KMS-11 (cell line): Measurements from ENCODE around the gene UACA.
A peak's percentile ranks its signal among the peaks of the same experiment; 100 is the strongest.

Experiments used
- H2AFZ ChIP-seq: fragments of 200-600 bp; sonication (generic); 2 replicates; pipeline ENCODE4 v1.6.1; 2016; ENCODE audit warnings: antibody characterized with exemption, mixed run types, low read depth
- H3K27ac ChIP-seq: fragments of 200-600 bp; sonication (generic); 2 replicates; pipeline ENCODE4 v1.6.1; 2016; ENCODE audit warnings: mild to moderate bottlenecking, mixed run types
- H3K27me3 ChIP-seq: fragments of 200-600 bp; sonication (generic); 2 replicates; pipeline ENCODE4 v1.6.1; 2017; ENCODE audit warnings: mild to moderate bottlenecking, low read depth, mixed run types, moderate library complexity; ENCODE audit not compliant: insufficient read depth
- H3K36me3 ChIP-seq: fragments of 200-600 bp; sonication (generic); 2 replicates; pipeline ENCODE4 v1.6.1; 2017; ENCODE audit warnings: mild to moderate bottlenecking, mixed run types; ENCODE audit not compliant: insufficient read depth
- H3K4me1 ChIP-seq: fragments of 200-600 bp; sonication (generic); 2 replicates; pipeline ENCODE4 v1.6.1; 2016; ENCODE audit warnings: mild to moderate bottlenecking, low read depth, mixed run types; ENCODE audit not compliant: poor library complexity, severe bottlenecking
- H3K4me2 ChIP-seq: fragments of 200-600 bp; sonication (generic); 2 replicates; pipeline ENCODE4 v1.7.0; 2016; ENCODE audit warnings: mild to moderate bottlenecking, mixed run types
- H3K4me3 ChIP-seq: fragments of 200-600 bp; sonication (generic); IDR thresholded peaks from 2 replicates; pipeline ENCODE4 v1.6.1; 2017; ENCODE audit warnings: low read depth, low read length, mixed read lengths; ENCODE audit not compliant: insufficient read depth
- H3K79me2 ChIP-seq: fragments of 200-600 bp; sonication (generic); 2 replicates; pipeline ENCODE4 v1.6.1; 2016; ENCODE audit warnings: low read depth, mixed run types; ENCODE audit not compliant: insufficient read depth
- H3K9ac ChIP-seq: fragments of 200-600 bp; sonication (generic); 2 replicates; pipeline ENCODE4 v1.6.1; 2016; ENCODE audit warnings: mild to moderate bottlenecking, mixed run types
- H4K20me1 ChIP-seq: fragments of 200-600 bp; sonication (generic); 2 replicates; pipeline ENCODE4 v1.6.1; 2016; ENCODE audit warnings: mild to moderate bottlenecking, mixed run types; ENCODE audit not compliant: insufficient read depth
- TF ChIP-seq, protein P1 (sequence below): fragments of 200-600 bp; sonication (generic); conservative IDR thresholded peaks from 2 replicates; pipeline ENCODE4 v1.6.1; 2017; ENCODE audit warnings: low read depth, mild to moderate bottlenecking, antibody characterized with exemption, low read length, moderate library complexity, mixed read lengths

The UACA gene

DNA sequence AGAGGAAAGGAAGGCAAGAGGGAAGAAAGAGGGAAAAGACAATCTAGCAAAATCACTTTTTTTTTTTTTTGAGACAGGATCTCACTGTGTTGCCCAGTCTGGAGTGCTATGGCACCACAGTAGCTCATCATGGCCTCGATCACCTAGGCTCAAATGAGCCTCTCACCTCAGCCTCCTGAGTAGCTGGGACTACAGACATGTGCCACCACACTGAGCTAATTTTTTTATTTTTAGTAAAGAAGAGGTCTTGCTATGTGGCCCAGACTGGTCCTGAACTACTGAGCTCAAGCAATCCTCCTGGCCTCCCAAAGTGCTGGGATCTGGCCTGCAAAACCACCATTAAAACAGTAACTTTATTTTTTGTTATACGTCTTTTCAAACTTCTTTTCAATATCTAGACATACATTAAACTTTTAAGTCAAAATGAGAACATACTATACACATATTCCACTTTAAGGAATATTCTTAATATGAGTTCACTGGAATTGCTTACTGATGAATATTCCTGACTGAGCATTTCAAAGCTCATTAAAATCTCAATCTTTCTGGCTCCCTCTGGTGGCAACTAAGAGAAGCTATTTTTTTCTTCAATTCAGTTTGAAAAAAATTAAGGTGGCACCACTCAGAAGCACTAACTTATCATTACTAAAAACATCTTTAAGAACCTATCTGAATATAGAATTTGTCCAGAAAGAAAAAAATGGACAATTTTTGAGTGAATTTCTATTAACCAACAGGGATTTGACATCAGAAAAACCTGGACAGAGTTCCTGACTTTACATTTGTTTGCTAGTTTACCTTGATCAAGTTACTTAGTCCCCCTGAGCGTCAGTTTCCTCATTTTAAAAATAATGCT is 40.9 kb downstream of the UACA start:
- no peak overlapping the region for H3K4me3 ChIP-seq
- H3K27ac ChIP-seq = no peak overlapping the region
- no peaks in the 10 kb centered on the region for H3K36me3 ChIP-seq
- H3K4me1 ChIP-seq = no peaks in the 10 kb centered on the region
- no peaks in the 10 kb centered on the region for H3K79me2 ChIP-seq
- no peak overlapping the region for H2AFZ ChIP-seq
- H3K9ac ChIP-seq = no peak overlapping the region
- no peaks in the 10 kb centered on the region for H4K20me1 ChIP-seq
- TF ChIP-seq, protein P1, sequence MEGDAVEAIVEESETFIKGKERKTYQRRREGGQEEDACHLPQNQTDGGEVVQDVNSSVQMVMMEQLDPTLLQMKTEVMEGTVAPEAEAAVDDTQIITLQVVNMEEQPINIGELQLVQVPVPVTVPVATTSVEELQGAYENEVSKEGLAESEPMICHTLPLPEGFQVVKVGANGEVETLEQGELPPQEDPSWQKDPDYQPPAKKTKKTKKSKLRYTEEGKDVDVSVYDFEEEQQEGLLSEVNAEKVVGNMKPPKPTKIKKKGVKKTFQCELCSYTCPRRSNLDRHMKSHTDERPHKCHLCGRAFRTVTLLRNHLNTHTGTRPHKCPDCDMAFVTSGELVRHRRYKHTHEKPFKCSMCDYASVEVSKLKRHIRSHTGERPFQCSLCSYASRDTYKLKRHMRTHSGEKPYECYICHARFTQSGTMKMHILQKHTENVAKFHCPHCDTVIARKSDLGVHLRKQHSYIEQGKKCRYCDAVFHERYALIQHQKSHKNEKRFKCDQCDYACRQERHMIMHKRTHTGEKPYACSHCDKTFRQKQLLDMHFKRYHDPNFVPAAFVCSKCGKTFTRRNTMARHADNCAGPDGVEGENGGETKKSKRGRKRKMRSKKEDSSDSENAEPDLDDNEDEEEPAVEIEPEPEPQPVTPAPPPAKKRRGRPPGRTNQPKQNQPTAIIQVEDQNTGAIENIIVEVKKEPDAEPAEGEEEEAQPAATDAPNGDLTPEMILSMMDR = peak; percentile 78
- no peak overlapping the region for H3K4me2 ChIP-seq
- H3K27me3 ChIP-seq = no peaks in the 10 kb centered on the region

DNA sequence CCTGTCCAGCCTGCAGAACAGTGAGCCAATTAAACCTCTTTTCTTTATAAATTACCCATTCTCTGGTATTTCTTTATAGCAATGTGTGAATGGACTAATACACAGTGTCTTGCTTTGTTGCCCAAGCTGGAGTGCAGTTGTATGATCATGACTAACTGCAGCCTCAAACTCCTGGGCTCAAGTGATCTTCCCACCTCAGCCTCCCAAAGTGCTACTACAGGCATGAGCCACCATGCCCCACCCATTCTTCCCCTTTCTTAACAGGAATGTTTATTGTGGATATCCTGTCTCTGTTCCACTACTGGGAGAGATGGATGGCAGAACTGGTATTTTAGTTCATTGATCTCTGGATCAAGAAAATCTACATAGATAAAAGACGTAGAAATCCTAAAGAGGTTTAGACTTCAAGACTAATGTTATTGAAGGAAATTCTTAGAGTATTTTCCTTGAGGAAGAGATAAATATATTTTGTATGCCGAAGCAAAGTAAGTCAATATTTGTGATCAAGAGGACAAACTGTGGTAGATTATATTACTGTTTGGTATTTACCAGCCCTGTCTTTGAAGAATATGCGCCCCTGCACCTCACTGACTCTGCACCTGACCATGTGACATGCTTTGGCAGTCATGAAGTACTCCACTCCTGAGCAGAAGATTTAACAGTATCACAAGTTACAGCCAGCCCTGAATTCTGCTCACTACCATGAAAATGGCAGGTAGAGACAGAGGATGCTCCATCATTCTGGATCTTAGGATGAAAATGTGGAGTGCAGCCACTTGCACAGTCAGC is 42.9 kb downstream of the UACA start:
- Histone ChIP-seq H3K79me2 (no peaks in the 10 kb centered on the region), H3K4me1 (no peaks in the 10 kb centered on the region), H3K4me2 (no peak overlapping the region), H3K36me3 (no peaks in the 10 kb centered on the region), H3K4me3 (no peak overlapping the region), H2AFZ (no peak overlapping the region), H4K20me1 (no peaks in the 10 kb centered on the region), H3K27me3 (no peaks in the 10 kb centered on the region), H3K9ac (no peak overlapping the region), H3K27ac (no peak overlapping the region)
- TF ChIP-seq, protein P1 = no peak

DNA sequence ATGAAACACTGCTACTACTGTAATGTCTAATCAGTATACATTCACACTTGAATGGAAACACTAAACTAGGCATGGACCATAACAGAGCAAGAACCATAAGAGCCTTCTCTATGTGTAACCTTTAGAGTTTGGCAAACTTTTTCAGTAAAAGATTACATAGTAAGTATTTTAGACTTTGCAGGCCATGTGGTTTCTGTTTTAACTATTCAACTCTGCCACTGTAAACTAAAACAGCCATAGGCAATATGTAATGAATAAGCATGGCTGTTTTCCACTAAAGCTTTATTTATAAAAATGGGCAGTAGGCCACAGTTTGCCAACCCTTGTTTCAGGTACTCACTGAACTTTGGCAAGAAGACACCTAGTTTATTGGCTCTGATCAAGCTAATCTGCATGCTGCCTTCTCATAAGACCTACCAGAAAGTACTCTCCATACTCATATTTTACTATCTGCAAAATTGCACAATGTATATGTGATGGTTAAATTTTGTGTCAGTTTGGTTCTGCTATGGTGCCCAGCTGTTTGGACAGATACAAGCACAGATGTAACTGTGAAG is 46.0 kb downstream of the UACA start:
- no peak overlapping the region for H3K4me3 ChIP-seq
- H3K79me2 ChIP-seq = no peaks in the 10 kb centered on the region
- no peak overlapping the region for H3K9ac ChIP-seq
- no peak overlapping the region for H3K4me2 ChIP-seq
- TF ChIP-seq, protein P1 = no peak
- H4K20me1 ChIP-seq = no peaks in the 10 kb centered on the region
- H3K27ac ChIP-seq = no peak overlapping the region
- H3K36me3 ChIP-seq = no peaks in the 10 kb centered on the region
- H3K4me1 ChIP-seq = no peaks in the 10 kb centered on the region
- no peaks in the 10 kb centered on the region for H3K27me3 ChIP-seq
- H2AFZ ChIP-seq = no peak overlapping the region

DNA sequence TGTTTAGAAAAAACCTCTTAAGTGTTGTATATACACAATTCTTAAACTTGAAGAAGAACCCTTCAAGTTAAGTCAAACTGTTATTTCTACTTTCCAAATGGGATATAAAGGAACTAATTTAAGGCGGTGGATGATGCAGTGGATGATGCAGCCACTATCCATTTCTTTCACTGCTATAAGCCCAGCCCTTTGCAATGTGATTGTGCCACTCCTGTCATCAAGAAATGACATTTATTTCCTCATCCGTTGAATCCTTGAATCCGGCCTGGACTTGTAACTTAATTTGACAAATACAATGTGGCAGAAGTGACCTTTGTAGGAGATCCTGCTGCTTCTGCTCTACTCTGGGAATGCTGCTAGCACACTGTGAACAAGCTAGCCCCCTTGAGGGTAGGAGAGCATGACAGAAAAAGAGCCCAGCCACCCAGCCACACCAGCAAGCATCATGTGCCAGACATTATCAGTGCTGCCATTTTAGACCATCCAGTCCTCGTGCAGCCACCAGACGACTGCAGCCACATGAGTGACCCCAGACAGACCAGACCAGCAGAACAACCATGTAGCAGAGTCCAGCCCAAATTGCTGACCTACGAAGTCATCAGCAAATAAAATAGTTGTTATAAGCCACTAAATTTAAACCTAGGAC is 47.4 kb downstream of the UACA start:
- Histone ChIP-seq H3K79me2 (no peaks in the 10 kb centered on the region), H3K4me1 (no peaks in the 10 kb centered on the region), H3K27ac (no peak overlapping the region)

More for the DNA sequence above, 47.4 kb downstream of the UACA start:
- TF ChIP-seq, protein P1 = no peak
- Histone ChIP-seq H3K9ac (no peak overlapping the region), H3K4me2 (no peak overlapping the region), H3K27me3 (no peaks in the 10 kb centered on the region), H3K36me3 (no peaks in the 10 kb centered on the region), H2AFZ (no peak overlapping the region), H3K4me3 (no peak overlapping the region), H4K20me1 (no peaks in the 10 kb centered on the region)
